Activated effector memory CD4-positive, alpha-beta T cell treated with Interleukin-2 at 50 U/mL for 16 hours (primary cell): Measurements from ENCODE around the gene NR1D1.
A peak's percentile ranks its signal among the peaks of the same experiment; 100 is the strongest.
"Not testable (repeated sequence)": the region's sequence is repeated elsewhere in the genome, so short reads cannot be mapped to it uniquely, and the experiment has no call there.

ENCODE experiments used
- DNase-seq: peaks from one replicate; pipeline ENCODE4 v3.0.0-alpha.2; 2020

The NR1D1 gene

GRCh38 chr17:40100419-40100668 lies at the start of gene NR1D1:
Gene NR1D1, minus strand, starts transcription at chr17:40100589. Its CDS starts 495 bp downstream, at chr17:40100094.
- no peak for DNase-seq

GRCh38 chr17:40148527-40148926 lies 48.1 kb upstream of the NR1D1 start:
- DNase-seq, result no peak

- DNase-seq, result no peak
Measured at GRCh38 chr17:40145476-40145875, 45.1 kb upstream of the NR1D1 start.

GRCh38 chr17:40143166-40143565 lies 42.8 kb upstream of the NR1D1 start:
- DNase-seq, result not testable (repeated sequence)

- no peak for DNase-seq
Measured at GRCh38 chr17:40139566-40140058, 39.2 kb upstream of the NR1D1 start.

- no peak for DNase-seq
Measured at GRCh38 chr17:40135817-40136216, 35.4 kb upstream of the NR1D1 start.

- DNase-seq, result no peak
Measured at GRCh38 chr17:40134184-40134583, 33.8 kb upstream of the NR1D1 start.

GRCh38 chr17:40130352-40131042 lies 30.1 kb upstream of the NR1D1 start:
- DNase-seq, result no peak

- DNase-seq, result no peak
Measured at GRCh38 chr17:40129498-40129897, 29.1 kb upstream of the NR1D1 start.

- DNase-seq, result no peak
Measured at GRCh38 chr17:40124279-40125141, 24.1 kb upstream of the NR1D1 start.

GRCh38 chr17:40123811-40124114 lies 23.4 kb upstream of the NR1D1 start:
- no peak for DNase-seq

- DNase-seq, result peak; percentile 31
Measured at GRCh38 chr17:40122999-40123810, 22.8 kb upstream of the NR1D1 start.

GRCh38 chr17:40122136-40122998 lies 22.0 kb upstream of the NR1D1 start:
- DNase-seq, result no peak

GRCh38 chr17:40121181-40122135 lies 21.1 kb upstream of the NR1D1 start, which contains the start of gene MSL1:
Gene MSL1, plus strand, starts transcription at chr17:40121971. Its CDS starts 642 bp downstream, at chr17:40122613.
- DNase-seq, result peak; percentile 82

GRCh38 chr17:40115101-40115436 lies 14.7 kb upstream of the NR1D1 start:
- DNase-seq, result no peak

- DNase-seq, result no peak
Measured at GRCh38 chr17:40113907-40114245, 13.5 kb upstream of the NR1D1 start.

GRCh38 chr17:40113110-40113906 lies 12.9 kb upstream of the NR1D1 start:
- DNase-seq, result peak; percentile 89

GRCh38 chr17:40112718-40113109 lies 12.3 kb upstream of the NR1D1 start:
- no peak for DNase-seq

- DNase-seq, result no peak
Measured at GRCh38 chr17:40112191-40112711, 11.9 kb upstream of the NR1D1 start.
